ENCODE measurements around the gene COX20. TPM values are rescaled to one million over a fixed set of nuclear protein-coding genes. Genes with fewer than 3 reads are reported as not detected.

Gene COX20
- total RNA-seq, 2 experiments from 2014 or later, result 14.5 to 16.8 TPM

DNA sequence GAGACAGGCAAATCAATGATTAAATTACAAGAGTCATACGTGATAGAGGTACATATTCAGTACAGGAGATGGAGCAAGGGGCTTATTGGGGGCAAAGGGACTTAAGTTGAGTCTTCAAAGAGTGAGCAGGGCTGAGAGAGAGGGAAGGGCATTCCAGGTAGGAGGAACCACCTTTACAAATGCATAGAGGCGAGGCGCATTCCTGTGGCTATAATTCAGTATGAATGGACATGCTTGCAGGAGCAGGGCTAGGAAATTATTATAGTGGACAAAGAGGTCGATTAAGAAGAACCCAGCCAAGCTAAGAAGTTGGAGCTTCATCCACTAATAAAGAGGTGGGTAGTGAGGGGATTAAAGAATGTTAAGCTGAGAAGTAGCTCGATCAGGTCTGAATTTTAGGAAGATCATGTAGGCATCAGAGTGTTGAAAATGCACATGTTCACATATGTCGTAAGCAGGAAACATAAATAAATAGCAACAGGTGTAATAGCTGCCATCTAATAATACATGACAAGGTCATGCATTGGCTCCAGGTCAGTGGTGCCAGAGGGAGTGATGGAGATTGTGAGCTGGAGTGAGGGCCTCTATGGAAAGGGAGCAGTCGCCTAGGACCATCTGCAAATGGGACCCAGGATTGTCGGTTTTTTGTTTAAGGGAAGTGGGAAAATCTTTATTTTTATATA is 40.9 kb downstream of the COX20 start:
- no peak overlapping the region for H3K27ac ChIP-seq (ENCODE audit: low read depth in 1 of 2, low read length in 2 of 2)
- H3K4me3 ChIP-seq (ENCODE audit: low read length), result no peak overlapping the region
- ChIA-PET POLR2A (interaction anchor here (1.1 kb wide), 1 partner anchor 93 kb away, joined by 3 read pairs; a partner anchor contains a TSS), CTCF (no interaction called here)
- Mint-ChIP-seq H3K9me3 (no peaks in the 10 kb centered on the region), H3K4me3 (no peak overlapping the region), H3K27me3 (no peaks in the 10 kb centered on the region), H3K36me3 (ENCODE audit: low read depth) (no peaks in the 10 kb centered on the region), H3K4me1 (ENCODE audit: low read depth) (no peaks in the 10 kb centered on the region), H3K27ac (no peak overlapping the region)
- intact Hi-C loops (cut with DNase I, micrococcal nuclease), result no loop called here
- DNase-seq (no peak), ATAC-seq (ENCODE audit: poor library complexity) (no peak)
- no peak for TF ChIP-seq CTCF (IDR thresholded peaks at IDR 0.05)
- no peaks in the 10 kb centered on the region for H3K27me3 ChIP-seq (ENCODE audit: control insufficient read depth in 1 of 2, insufficient read depth in 2 of 2, low read length in 2 of 2)
- H3K36me3 ChIP-seq (ENCODE audit: insufficient read depth, low read length), result no peaks in the 10 kb centered on the region
- no peaks in the 10 kb centered on the region for H3K4me1 ChIP-seq (ENCODE audit: insufficient read depth, low read length)
- H3K9me3 ChIP-seq (ENCODE audit: control insufficient read depth in 1 of 2, insufficient read depth in 1 of 2, low read length in 2 of 2), result no peaks in the 10 kb centered on the region

GRCh38 chr1:244878681-244879080 is 43.2 kb downstream of the COX20 start:
- no peaks in the 10 kb centered on the region for H3K27me3 ChIP-seq (ENCODE audit: control insufficient read depth in 1 of 2, insufficient read depth in 2 of 2, low read length in 2 of 2)
- no peak overlapping the region for H3K27ac ChIP-seq (ENCODE audit: low read depth in 1 of 2, low read length in 2 of 2)
- H3K27ac Mint-ChIP-seq, result no peak overlapping the region
- intact Hi-C loops (cut with DNase I, micrococcal nuclease), result no loop called here
- CTCF ChIA-PET, result no interaction called here
- DNase-seq (no peak), ATAC-seq (ENCODE audit: poor library complexity) (no peak)
- H3K4me3 ChIP-seq (ENCODE audit: low read length), result no peak overlapping the region
- H3K4me1 ChIP-seq (ENCODE audit: insufficient read depth, low read length), result no peaks in the 10 kb centered on the region
- POLR2A ChIA-PET, result no interaction called here
- H3K4me1 Mint-ChIP-seq (ENCODE audit: low read depth), result no peaks in the 10 kb centered on the region
- no peaks in the 10 kb centered on the region for H3K27me3 Mint-ChIP-seq
- no peak overlapping the region for H3K4me3 Mint-ChIP-seq
- TF ChIP-seq CTCF (IDR thresholded peaks at IDR 0.05), result no peak
- H3K36me3 ChIP-seq (ENCODE audit: insufficient read depth, low read length), result no peaks in the 10 kb centered on the region
- no peaks in the 10 kb centered on the region for H3K9me3 ChIP-seq (ENCODE audit: control insufficient read depth in 1 of 2, insufficient read depth in 1 of 2, low read length in 2 of 2)
- no peaks in the 10 kb centered on the region for H3K36me3 Mint-ChIP-seq (ENCODE audit: low read depth)
- H3K9me3 Mint-ChIP-seq, result no peaks in the 10 kb centered on the region

GRCh38 chr1:244881552-244882280 is 46.3 kb downstream of the COX20 start:
- no peaks in the 10 kb centered on the region for H3K9me3 ChIP-seq (ENCODE audit: control insufficient read depth in 1 of 2, insufficient read depth in 1 of 2, low read length in 2 of 2)
- intact Hi-C loops (cut with DNase I, micrococcal nuclease), result no loop called here
- no peaks in the 10 kb centered on the region for H3K36me3 Mint-ChIP-seq (ENCODE audit: low read depth)

More at GRCh38 chr1:244881552-244882280, 46.3 kb downstream of the COX20 start:
- no peaks in the 10 kb centered on the region for H3K27me3 ChIP-seq (ENCODE audit: control insufficient read depth in 1 of 2, insufficient read depth in 2 of 2, low read length in 2 of 2)
- CTCF ChIA-PET, result no interaction called here
- no peak overlapping the region for H3K27ac ChIP-seq (ENCODE audit: low read depth in 1 of 2, low read length in 2 of 2)
- DNase-seq (no peak), ATAC-seq (ENCODE audit: poor library complexity) (no peak)
- no peaks in the 10 kb centered on the region for H3K36me3 ChIP-seq (ENCODE audit: insufficient read depth, low read length)
- H3K27ac Mint-ChIP-seq, result no peak overlapping the region
- H3K4me1 Mint-ChIP-seq (ENCODE audit: low read depth), result no peaks in the 10 kb centered on the region
- H3K27me3 Mint-ChIP-seq, result no peaks in the 10 kb centered on the region
- no peak overlapping the region for H3K4me3 Mint-ChIP-seq
- POLR2A ChIA-PET, result no interaction called here
- TF ChIP-seq CTCF (IDR thresholded peaks at IDR 0.05), result no peak
- H3K9me3 Mint-ChIP-seq, result no peaks in the 10 kb centered on the region
- H3K4me3 ChIP-seq (ENCODE audit: low read length), result no peak overlapping the region
- H3K4me1 ChIP-seq (ENCODE audit: insufficient read depth, low read length), result no peaks in the 10 kb centered on the region
